SK-N-SH (cell line): ENCODE measurements around the gene SLC17A1. TPM values are rescaled to one million over a fixed set of nuclear protein-coding genes. Genes with fewer than 3 reads are reported as not detected.

ENCODE experiments used
- CTCF ChIA-PET: fragments of 300-600, 350-600 bp; formaldehyde crosslinking; extraction: SDS; loops from one replicate; lab custom pipeline; 2021; lab: Yijun Ruan, JAX
- POLR2A ChIA-PET: fragments of 350-600 bp; sonication (Branson Sonifier 250); formaldehyde crosslinking; extraction: SDS; loops from one replicate; lab custom pipeline; 2020; ENCODE audit warnings: antibody characterized with exemption, inconsistent platforms; lab: Yijun Ruan, JAX
- DNase-seq: peaks from one replicate; pipeline ENCODE4 v3.0.0; 2012
- H2AFZ ChIP-seq: fragments of 200-600 bp; sonication (generic); 2 replicates; pipeline ENCODE4 v1.8.1; 2016; ENCODE audit warnings: antibody characterized with exemption, mild to moderate bottlenecking, low read depth
- H3F3A ChIP-seq: fragments of 200-600 bp; sonication (generic); replicated peaks from 2 replicates; pipeline ENCODE3; 2016; ENCODE audit warnings: antibody characterized with exemption, mild to moderate bottlenecking; ENCODE audit not compliant: insufficient read depth
- H3K27ac ChIP-seq, 2 experiments: fragments of 200-500 bp in 1 of 2; fragments of 200-600 bp in 1 of 2; sonication (Bioruptor generic) in 1 of 2; sonication (generic), shearing (Covaris generic) in 1 of 2; 2 replicates each; pipeline versions ENCODE4 v1.5.1 to v1.6.1; 2014 to 2016; ENCODE audit warnings: low read depth in 2 of 2, inconsistent platforms in 1 of 2, low read length in 1 of 2, mild to moderate bottlenecking in 1 of 2, mixed read lengths in 1 of 2
- H3K27me3 ChIP-seq: fragments of 200-600 bp; sonication (generic), shearing (Covaris generic); 2 replicates; pipeline ENCODE4 v1.6.1; 2016; ENCODE audit warnings: mixed run types; ENCODE audit not compliant: insufficient read depth
- H3K36me3 ChIP-seq, 2 experiments: fragments of 200-500 bp in 1 of 2; fragments of 200-600 bp in 1 of 2; sonication (Bioruptor generic) in 1 of 2; sonication (generic) in 1 of 2; replicated peaks in 1 of 2; 2 replicates each; pipeline versions ENCODE3 to v1.5.1; 2014 to 2016; ENCODE audit warnings: low read length in 1 of 2, mild to moderate bottlenecking in 1 of 2; ENCODE audit not compliant: insufficient read depth in 2 of 2, control insufficient read depth in 1 of 2
- H3K4me1 ChIP-seq, 2 experiments: fragments of 200-500 bp in 1 of 2; fragments of 200-600 bp in 1 of 2; sonication (Bioruptor generic) in 1 of 2; sonication (generic), shearing (Covaris generic) in 1 of 2; 2 replicates each; pipeline versions ENCODE4 v1.5.1 to v1.6.1; 2014 to 2016; ENCODE audit warnings: low read depth in 1 of 2, low read length in 1 of 2, mixed run types in 1 of 2; ENCODE audit not compliant: insufficient read depth in 2 of 2, control insufficient read depth in 1 of 2
- H3K4me2 ChIP-seq: fragments of 200-600 bp; sonication (generic), shearing (Covaris generic); 2 replicates; pipeline ENCODE4 v1.6.1; 2017; ENCODE audit warnings: mixed run types
- H3K4me3 ChIP-seq, 2 experiments: fragments of 200-500 bp in 1 of 2; fragments of 200-600 bp in 1 of 2; sonication (Bioruptor generic) in 1 of 2; sonication (generic), shearing (Covaris generic) in 1 of 2; 2 replicates each; pipeline versions ENCODE4 v1.5.1 to v1.8.1; 2014 to 2016; ENCODE audit warnings: low read depth in 2 of 2, inconsistent platforms in 1 of 2, low read length in 1 of 2, mild to moderate bottlenecking in 1 of 2, mixed read lengths in 1 of 2, moderate library complexity in 1 of 2
- H3K79me2 ChIP-seq: fragments of 200-600 bp; sonication (generic); 2 replicates; pipeline ENCODE4 v1.8.1; 2017; ENCODE audit warnings: mild to moderate bottlenecking; ENCODE audit not compliant: insufficient read depth
- H3K9ac ChIP-seq: fragments of 200-600 bp; sonication (generic); 2 replicates; pipeline ENCODE4 v1.6.1; 2017; ENCODE audit warnings: mixed run types
- H3K9me2 ChIP-seq: fragments of 200-600 bp; sonication (generic); 2 replicates; pipeline ENCODE4 v1.6.1; 2017; ENCODE audit warnings: mixed run types
- H3K9me3 ChIP-seq: fragments of 200-600 bp; sonication (generic); 2 replicates; pipeline ENCODE4 v1.6.1; 2017; ENCODE audit warnings: mixed run types, mild to moderate bottlenecking, moderate library complexity
- H4K20me1 ChIP-seq: fragments of 200-600 bp; sonication (generic); 2 replicates; pipeline ENCODE4 v1.6.1; 2017; ENCODE audit warnings: mild to moderate bottlenecking, mixed run types; ENCODE audit not compliant: insufficient read depth
- CHD2 ChIP-seq: fragments of 150-350 bp; IDR thresholded peaks from 2 replicates; pipeline ENCODE4 v1.6.1; 2018; ENCODE audit warnings: low read length; ENCODE audit not compliant: partially characterized antibody
- CTCF ChIP-seq: fragments of 200-600 bp; sonication (generic); IDR thresholded peaks from 2 replicates; pipeline ENCODE4 v1.6.1; 2017; ENCODE audit warnings: antibody characterized with exemption, mild to moderate bottlenecking, moderate library complexity
- EZH2phosphoT487 ChIP-seq: fragments of 200-600 bp; sonication (generic); IDR thresholded peaks from 2 replicates; pipeline ENCODE4 v1.6.1; 2017; ENCODE audit warnings: low read depth, mixed run types, mild to moderate bottlenecking, antibody characterized with exemption, moderate library complexity, borderline replicate concordance
- FOSL2 ChIP-seq: IDR thresholded peaks from 2 replicates; pipeline ENCODE4 v1.4.0; 2012; ENCODE audit warnings: low read depth, mild to moderate bottlenecking, moderate library complexity, borderline replicate concordance
- FOXM1 ChIP-seq: IDR thresholded peaks from 2 replicates; pipeline ENCODE4 v1.4.0; 2012; ENCODE audit warnings: low read depth, mild to moderate bottlenecking
- GATA2 ChIP-seq: sonication (generic); formaldehyde crosslinking; IDR thresholded peaks from 2 replicates; pipeline ENCODE4 v1.5.0; 2020; ENCODE audit warnings: mild to moderate bottlenecking, missing genetic modification reagents
- IRF3 ChIP-seq: fragments of 150-350 bp; IDR thresholded peaks from 2 replicates; pipeline ENCODE4 v1.6.1; 2016; ENCODE audit warnings: mild to moderate bottlenecking, low read depth, low read length
- JUND ChIP-seq: IDR thresholded peaks from 2 replicates; pipeline ENCODE4 v1.4.0; 2012
- MAX ChIP-seq: IDR thresholded peaks from 2 replicates; pipeline ENCODE4 v1.4.0; 2012; ENCODE audit warnings: low read depth
- MXI1 ChIP-seq: IDR thresholded peaks from 2 replicates; pipeline ENCODE4 v1.6.1; 2012; ENCODE audit warnings: mild to moderate bottlenecking, low read depth, low read length, improper control_type of control experiment
- NFIC ChIP-seq: IDR thresholded peaks from 2 replicates; pipeline ENCODE4 v1.4.0; 2012; ENCODE audit warnings: borderline replicate concordance
- NRF1 ChIP-seq: IDR thresholded peaks from 2 replicates; pipeline ENCODE4 v1.6.1; 2012; ENCODE audit warnings: low read depth, mild to moderate bottlenecking, low read length
- PBX3 ChIP-seq: IDR thresholded peaks from 2 replicates; pipeline ENCODE4; 2012
- POLR2AphosphoS5 ChIP-seq: IDR thresholded peaks from 2 replicates; pipeline ENCODE4 v1.6.1; 2012; ENCODE audit warnings: low read depth, low read length
- RAD21 ChIP-seq: IDR thresholded peaks from 2 replicates; pipeline ENCODE4 v1.6.1; 2012; ENCODE audit warnings: mild to moderate bottlenecking, low read length
- RCOR1 ChIP-seq: fragments of 150-350 bp; IDR thresholded peaks from 2 replicates; pipeline ENCODE4 v1.6.1; 2017; ENCODE audit warnings: antibody characterized with exemption, low read length
- RXRA ChIP-seq: IDR thresholded peaks from 2 replicates; pipeline ENCODE4 v1.4.0; 2012; ENCODE audit warnings: low read depth, mild to moderate bottlenecking, borderline replicate concordance
- SMC3 ChIP-seq: IDR thresholded peaks from 2 replicates; pipeline ENCODE4 v1.6.1; 2012; ENCODE audit warnings: low read depth, low read length, improper control_type of control experiment
- TAF1 ChIP-seq: IDR thresholded peaks from 2 replicates; pipeline ENCODE4 v1.6.1; 2012; ENCODE audit warnings: low read depth, mild to moderate bottlenecking, low read length, moderate library complexity, borderline replicate concordance
- TCF12 ChIP-seq: IDR thresholded peaks from 2 replicates; pipeline ENCODE4 v1.4.0; 2012
- USF1 ChIP-seq: IDR thresholded peaks from 2 replicates; pipeline ENCODE4 v1.4.0; 2012; ENCODE audit warnings: low read depth, borderline replicate concordance
- USF2 ChIP-seq: fragments of 150-350 bp; IDR thresholded peaks from 2 replicates; pipeline ENCODE4 v1.6.1; 2017; ENCODE audit warnings: antibody characterized with exemption, low read length, low read depth, borderline replicate concordance
- YY1 ChIP-seq: IDR thresholded peaks from 2 replicates; pipeline ENCODE4 v1.4.0; 2012; ENCODE audit warnings: low read depth, mild to moderate bottlenecking
- WGBS: methylation state at CpG from one replicate; pipeline ENCODE4 v1.1.6; 2017; ENCODE audit warnings: low lambda C conversion rate; 5-methylcytosine and 5-hydroxymethylcytosine counted together
- polyA plus RNA-seq, 3 experiments: library from polyadenylated mRNA; depleted of rRNA; stranded (reverse); fragments of >200 nt; gene quantifications; 2 replicates each; pipeline ENCODE4 v1.2.3, GENCODE V29; 2012

The SLC17A1 gene
- polyA plus RNA-seq, 1 of the 3 experiments (the other 2 are of a cell fraction) = not detected

- TF ChIP-seq POLR2AphosphoS5 (no peak), NFIC (no peak), IRF3 (no peak), PBX3 (no peak), CHD2 (no peak), EZH2phosphoT487 (no peak), SMC3 (peak; percentile 37), FOXM1 (no peak), MAX (no peak), FOSL2 (no peak), MXI1 (no peak), NRF1 (no peak), RCOR1 (no peak), TAF1 (no peak), USF1 (no peak), GATA2 (no peak), JUND (no peak), RXRA (no peak), YY1 (no peak), RAD21 (peak; percentile 41), CTCF (peak; percentile 42), USF2 (no peak), TCF12 (no peak)
- Histone ChIP-seq H2AFZ (no peak overlapping the region), H3K27ac (no peak overlapping the region), H4K20me1 (no peaks in the 10 kb centered on the region), H3F3A (no peaks in the 10 kb centered on the region), H3K9ac (no peak overlapping the region), H3K9me3 (no peaks in the 10 kb centered on the region), H3K4me2 (no peak overlapping the region), H3K4me3 (no peak overlapping the region), H3K4me1 (no peaks in the 10 kb centered on the region; a peak in 1 of 4 replicates), H3K27me3 (no peaks in the 10 kb centered on the region), H3K36me3 (no peaks in the 10 kb centered on the region), H3K9me2 (no peaks in the 10 kb centered on the region), H3K79me2 (no peaks in the 10 kb centered on the region)
- DNase-seq = peak; percentile 5
- ChIA-PET CTCF (interaction anchor here (0.7 to 1.5 kb wide), 5 partner anchors 9 to 38 kb away, joined by 3 to 4 read pairs (median 3); no protein-coding TSS in a partner anchor), POLR2A (no interaction called here)
- 61% methylated on average over 4 of the region's 4 CpGs for WGBS
These were observed 43.4 kb downstream of the SLC17A1 start for GRCh38 chr6:25788305-25788922.
